Heart left ventricle (tissue), 13 donors: ENCODE data around the gene MESP1.

Source experiments
- CTCF ChIP-seq, 12 donors: fragments of 200-600 bp; sonication (generic) in 4 of 12; IDR thresholded peaks; one replicate each; pipeline versions ENCODE4 v1.5.0 to v1.8.0; 2018 to 2022; ENCODE audit warnings: antibody characterized with exemption in 12 of 12, mild to moderate bottlenecking in 5 of 12
- POLR2A ChIP-seq, 2 donors: fragments of 450-650 bp; IDR thresholded peaks; one replicate each; pipeline ENCODE4 v1.6.1; 2017; ENCODE audit warnings: antibody characterized with exemption in 2 of 2, mild to moderate bottlenecking in 2 of 2, moderate library complexity in 2 of 2
- donor health status: ischemic (EF 13 %, LVEDD 7.1; RV severe dilation, severe dysfunction).
- donor health status: DM: no; HTN: yes; CAD: no.
- donor health status: DM: no; HTN: no; CAD: no.
- donor health status: ischemic (EF 25% LVEDD 6.9; RV normal size, moderate dysfunction).
- donor health status: ischemic (EF 25% LVEDD 5.7; RV mildly dilated, moderate dysfunction).
- donor health status: ischemic (EF 35%, LVEDD 5.7; RV mildly dilated, moderate dysfunction).
- donor health status: nonischemic (EF 11% LVEDD 7.7; RV severe dilation, severe dysfunction).
- donor health status: DM: yes; HTN: yes; CAD: no.
- donor health status: PGD.
- donor health status: ischemic (EF 29% LVEDD 5.4; RV normal size, mild dysfunction).
- donor health status: nonischemic (EF 23%, LVEDD 6.1; RV moderate dilation, normal function).

- TF ChIP-seq CTCF (IDR thresholded peaks at IDR 0.05) (no peak), POLR2A (IDR thresholded peaks at IDR 0.05) (no peak)
Observed at GRCh38 chr15:89767411-89767915, 16.4 kb upstream of the MESP1 start.
